Measurements from ENCODE around the gene SIAH2.

- no peak for TF ChIP-seq POLR2A (IDR thresholded peaks at IDR 0.05; ENCODE audit: low read length)
- no peak for TF ChIP-seq GATA1 (IDR thresholded peaks at IDR 0.05; ENCODE audit: low read depth, low read length)
These were observed 22.1 kb downstream of the SIAH2 start for GRCh38 chr3:150740733-150741496.
